NOMO-1 treated with dmso at 0.1 percent for 144 hours (cell line): ENCODE measurements around the gene LZTR1.
A peak's percentile ranks its signal among the peaks of the same experiment; 100 is the strongest.
"Not testable (repeated sequence)": the region's sequence is repeated elsewhere in the genome, so short reads cannot be mapped to it uniquely, and the experiment has no call there.

Source experiments
- DNase-seq: peaks from one replicate; lab custom pipeline; 2025; ENCODE audit not compliant: unreplicated experiment; lab: John Stamatoyannopoulos, UW

LZTR1 gene

DNA sequence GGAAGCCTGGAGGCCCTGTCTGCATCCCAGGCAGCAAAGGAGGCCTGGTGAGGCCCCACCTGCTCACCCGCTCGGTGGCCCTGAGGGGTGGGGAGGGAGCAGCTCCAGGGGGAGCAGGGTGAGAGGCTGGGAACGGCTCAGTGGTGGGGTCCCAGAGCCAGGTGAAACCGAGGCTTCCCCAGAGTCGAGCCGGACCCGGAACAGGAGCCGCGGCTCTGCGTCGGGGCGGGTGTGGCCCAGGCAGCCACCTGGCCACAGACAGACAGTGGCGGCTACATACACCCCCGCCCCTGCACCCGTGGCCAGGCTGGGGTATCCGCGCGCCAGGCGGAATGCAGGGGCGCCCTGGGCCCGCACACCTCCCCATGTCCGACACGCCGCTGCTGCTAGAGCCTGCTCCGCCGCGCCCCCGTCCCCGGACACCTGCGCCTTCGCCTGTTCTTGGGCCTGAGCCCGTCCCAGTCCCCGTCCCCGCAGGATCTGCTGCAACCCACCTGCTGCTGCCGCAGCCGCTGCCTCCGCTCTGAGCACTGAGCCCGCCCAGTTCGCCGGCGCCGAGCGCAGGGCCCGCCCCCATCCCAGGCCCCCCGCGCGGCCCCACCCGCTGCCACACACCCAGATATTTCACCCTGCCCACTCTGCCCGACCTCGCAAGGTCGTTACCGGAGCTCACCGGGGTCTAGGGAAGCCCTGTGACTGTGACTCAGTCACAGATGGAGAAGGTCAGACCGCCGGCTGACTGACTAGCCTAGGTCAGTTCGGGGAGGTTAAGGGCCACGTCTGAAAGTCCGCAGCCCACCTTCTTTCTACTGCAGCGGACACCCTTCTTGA, 50.2 kb downstream of the LZTR1 start, which contains the start of gene SLC7A4:
SLC7A4 (minus strand) TSS at position 525 of the 831 bp plus-strand sequence. CDS start 749 bp downstream, outside the sequence.
- DNase-seq = no peak

DNA sequence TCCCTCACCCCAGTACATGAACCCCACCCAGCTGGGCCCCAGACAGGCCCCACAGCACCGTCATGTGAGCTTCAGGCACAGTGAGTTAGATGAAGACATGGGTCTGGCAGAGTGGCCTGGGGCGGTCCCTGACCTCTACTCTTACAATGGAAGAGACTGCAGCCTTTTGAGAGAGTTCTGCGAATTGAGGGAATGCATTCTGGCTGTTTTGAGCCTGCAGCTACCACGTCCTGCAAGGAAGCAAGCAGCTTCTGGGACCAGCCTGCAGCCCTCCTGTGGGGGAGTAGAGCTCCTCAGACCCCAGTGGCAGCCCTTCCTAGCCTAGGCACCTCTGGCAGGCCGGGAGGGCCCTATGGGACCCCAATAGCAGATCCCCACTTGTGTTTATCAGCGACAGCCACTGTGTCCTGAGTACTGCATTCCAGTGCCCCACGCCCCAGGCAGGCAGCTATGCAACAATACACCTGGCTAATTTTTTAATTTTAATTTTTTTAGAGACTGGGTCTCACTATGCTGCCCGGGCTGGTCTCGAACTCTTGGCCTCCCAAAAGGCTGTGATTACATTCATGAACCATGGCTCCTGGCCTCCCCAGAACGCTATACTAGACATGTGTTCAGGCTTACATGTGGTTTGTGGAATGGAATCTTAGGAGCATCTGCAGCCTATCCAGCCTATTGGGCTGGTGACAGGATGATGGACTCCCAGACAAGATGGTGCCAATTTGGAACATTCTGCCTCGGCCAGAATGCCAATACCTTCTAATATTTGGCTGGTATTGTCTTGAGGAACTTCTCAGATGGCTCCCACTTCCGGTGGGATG, 51.0 kb downstream of the LZTR1 start:
- DNase-seq = no peak

DNA sequence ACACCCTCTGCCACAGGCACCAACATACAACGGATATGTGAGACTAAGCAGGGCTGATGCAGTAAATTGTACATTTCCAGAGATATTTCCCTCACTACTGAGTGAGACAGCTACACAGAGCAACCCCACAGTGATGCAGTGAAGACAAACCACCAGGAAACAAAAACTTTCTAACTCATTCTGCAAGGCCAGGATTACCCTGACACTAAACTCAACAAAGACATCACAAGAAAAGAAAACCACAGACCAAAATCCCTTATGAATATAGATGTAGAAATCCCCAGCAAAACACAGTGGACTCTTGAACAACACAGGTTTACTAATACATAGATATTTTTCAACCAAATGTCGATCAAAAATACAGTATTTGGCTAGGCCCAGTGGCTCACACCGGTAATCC, 51.8 kb downstream of the LZTR1 start:
- DNase-seq = no peak

DNA sequence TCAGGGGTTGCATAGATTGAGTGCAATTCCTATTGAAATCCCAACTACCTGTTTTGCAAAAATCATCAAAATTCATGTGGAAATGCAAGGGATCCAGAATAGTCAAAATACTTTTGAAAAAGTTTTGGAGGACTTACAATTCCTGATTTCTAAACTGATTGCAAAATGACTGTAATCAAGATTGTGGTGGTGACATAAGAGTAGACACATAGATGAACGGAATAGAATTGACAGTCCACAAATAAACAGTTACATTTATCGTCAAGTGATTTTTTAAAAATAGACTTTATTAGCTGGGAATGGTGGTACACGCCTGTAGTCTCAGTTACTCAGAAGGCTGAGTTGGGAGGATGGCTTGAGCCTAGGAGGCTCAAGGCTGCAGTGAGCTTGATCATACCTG, 52.9 kb downstream of the LZTR1 start:
- DNase-seq = no peak

DNA sequence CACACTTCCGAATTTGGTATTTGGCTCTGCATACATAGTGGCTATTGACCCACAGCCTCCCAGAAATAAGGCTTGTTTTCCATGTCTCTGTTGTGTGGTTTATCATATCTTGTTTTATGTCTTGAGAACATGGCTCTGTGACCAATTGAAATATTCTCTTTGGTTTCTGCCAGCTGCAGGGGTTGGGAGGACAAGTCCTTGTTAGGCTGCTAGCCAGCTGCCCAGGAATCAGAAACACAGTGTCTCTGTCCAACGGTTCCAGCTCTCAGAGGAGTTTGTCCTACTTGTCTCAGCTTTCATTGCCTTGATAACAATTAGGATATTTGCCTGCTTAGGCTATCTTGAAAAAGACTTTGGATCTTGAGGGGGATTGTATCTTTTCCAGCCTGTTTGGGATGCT, 56.3 kb downstream of the LZTR1 start:
- DNase-seq = no peak

DNA sequence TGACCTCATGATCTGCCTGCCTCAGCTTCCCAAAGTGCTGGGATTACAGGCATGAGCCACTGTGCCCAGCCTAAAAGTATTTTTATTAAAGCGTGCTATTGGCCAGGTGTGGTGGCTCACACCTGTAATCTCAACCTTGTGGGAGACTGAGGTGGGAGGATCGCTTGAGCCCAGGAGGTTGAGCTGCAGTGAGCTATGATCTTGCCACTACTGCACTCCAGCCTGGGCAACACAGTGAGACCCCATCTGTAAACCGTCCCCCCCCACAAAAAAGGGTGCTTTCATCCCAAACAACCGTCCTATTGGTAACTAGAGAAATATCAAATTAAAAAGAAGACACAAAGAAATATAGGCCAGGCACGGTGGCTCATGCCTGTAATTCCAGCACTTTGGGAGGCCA, 57.1 kb downstream of the LZTR1 start:
- DNase-seq = not testable (repeated sequence)

DNA sequence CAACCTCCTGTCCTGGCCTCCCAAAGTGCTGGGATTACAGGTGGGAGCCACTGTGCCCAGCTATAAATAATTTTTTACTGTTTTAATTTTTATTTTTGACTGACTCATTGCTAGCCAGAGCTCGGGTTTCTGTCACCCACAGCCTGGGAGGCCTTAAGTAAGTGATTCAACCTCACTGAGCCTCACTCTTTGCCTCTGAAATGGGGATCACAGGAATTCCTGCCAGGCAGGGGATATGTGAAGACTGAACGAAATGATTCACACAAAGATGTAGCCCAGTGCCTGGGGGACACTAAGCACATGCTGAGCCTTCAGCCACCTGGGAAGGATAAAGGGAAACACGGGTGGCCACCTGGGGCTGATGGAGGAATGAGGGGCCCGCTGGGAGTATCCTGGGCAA, 59.8 kb downstream of the LZTR1 start:
- DNase-seq = no peak

DNA sequence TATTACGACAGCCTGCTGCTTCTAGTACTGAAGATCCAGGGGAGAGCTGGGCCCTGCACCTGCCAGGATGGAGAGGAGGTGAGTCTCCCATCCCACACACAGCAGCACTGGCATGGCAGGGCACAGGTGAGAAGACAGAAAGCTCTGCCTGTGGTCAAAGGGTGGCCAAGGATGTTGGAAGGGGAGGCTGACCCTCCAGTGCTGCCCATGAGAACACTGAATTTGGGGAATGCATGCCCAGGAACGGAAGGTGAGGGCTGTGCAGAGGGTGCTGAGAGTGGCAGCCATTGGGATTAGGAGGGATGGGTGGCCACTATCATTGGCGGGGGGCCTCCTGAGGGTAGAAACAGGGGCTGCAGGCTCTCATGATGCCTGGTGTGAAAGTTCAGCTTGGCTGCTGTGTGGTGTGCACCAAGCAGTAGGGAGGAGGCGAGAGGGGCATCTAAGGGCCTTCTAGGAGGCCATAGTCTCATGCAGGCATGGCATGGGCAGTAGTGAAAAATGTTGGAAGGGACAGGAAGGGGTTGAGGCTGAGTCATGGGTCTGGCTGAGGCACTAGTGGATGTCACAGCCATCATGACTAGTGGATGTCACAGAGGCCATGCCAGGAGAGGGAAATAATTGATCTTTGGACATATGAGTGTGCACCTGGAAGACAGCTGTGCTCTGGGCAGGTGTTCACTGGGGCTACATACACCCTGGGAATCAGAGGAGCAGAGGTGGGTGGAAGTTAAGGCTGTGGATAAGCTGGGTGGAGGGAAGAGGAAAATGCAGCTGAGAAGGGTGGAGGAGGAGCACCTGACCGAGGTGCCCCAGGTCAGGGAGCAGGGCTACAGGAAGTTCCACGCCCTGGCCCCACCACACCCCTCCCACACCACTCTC, 61.1 kb downstream of the LZTR1 start:
- no peak for DNase-seq

DNA sequence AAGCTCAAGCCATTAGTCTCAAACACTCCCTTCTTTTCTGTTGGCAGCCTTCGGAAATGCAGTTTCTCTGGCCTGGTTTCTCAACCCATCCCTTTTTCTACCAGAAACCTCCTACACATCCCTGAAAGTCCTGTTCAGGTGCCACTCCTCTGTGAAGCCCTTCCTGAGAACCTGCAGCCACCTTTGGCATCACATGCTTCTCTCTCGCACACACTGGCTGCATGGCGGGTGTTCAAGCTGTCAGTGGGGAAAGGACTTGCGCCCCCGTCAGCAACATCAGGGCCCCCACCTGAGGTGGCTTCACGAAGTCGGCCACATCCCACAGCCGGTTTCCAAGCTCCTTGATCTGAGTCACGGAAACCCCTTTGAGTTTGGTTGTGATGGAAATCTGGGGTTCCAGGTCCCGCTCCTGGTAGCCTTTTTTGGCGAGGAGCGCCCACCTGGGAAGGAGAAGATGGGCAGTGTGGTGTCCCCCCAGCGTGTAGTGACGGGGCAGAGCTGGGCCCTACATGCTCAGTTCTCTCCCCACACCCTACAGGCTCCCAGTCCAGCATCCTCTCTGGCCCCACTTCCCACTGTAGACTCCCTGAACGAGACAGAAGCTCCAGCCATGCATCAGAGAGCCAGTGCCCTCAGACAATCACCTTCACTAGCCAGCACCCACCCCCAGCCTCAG, 61.9 kb downstream of the LZTR1 start:
- no peak for DNase-seq

DNA sequence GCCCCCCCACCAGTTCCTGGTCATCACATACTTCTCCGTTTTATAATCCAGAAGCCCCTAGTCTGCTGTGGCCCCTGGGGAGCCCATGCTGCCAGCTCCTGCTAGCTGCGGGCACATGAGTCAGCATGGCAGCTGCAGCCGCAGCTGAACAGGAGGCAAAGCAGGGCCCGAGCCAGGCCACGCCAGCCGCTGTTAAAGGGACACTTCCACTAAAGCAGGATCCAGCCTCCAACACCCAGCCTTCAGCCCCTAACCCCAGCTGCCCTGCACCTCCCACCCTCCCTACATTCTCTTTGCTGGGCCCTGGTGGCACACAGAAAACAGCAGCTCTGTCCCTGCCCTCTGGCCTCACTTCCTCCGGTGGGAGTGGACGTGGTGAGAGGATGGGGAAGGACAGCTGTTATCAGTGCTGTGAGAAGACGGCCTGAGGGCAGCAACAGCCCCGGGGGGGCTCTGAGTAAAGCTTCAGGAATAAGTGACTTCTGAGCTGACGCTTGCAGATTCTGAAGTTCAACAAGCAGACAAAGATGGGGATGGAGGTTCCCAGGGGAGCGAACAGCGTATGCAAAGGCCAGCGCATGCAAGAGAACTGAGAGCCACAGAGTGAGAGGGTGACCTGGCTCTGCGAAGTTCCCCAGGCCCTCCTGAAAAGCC, 63.0 kb downstream of the LZTR1 start:
- no peak for DNase-seq

DNA sequence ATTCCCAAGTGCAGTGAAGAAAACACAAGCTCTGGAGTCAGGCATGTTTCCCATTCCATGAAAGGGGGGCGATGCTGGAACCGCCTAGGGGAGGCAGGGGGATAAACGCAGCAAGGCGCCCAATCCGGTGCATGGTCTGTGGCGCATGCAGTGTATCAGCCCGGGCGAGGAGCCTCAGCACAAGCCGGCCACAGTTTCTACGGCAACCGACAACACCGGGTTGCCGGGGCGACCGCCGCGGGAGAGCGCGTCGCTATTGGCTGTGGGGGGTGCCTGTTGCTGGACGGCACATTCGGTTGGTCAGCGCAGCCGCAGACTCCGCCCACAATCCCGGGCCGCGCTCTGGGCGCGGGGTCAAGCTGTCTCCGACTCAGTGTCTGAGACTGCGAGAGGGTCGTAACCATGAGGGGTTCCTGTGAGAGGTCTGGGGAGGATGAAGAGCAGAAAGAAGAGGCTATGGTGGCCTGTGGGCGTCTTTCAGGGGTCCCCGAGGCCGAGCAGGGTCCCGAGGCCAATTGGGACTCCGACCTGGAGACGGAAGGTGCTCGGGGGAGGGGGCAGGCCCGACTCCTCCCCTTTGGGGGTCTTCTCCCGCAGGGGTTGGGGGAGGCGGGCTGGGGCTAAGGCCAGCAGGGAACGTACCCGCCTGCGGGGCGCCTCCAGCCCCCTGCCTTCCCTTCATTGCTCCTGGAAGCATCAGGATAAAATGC, 63.6 kb downstream of the LZTR1 start, which contains the start of gene LRRC74B:
LRRC74B (plus strand) TSS at position 362 of the 710 bp plus-strand sequence; CDS start at position 403, 41 bp downstream.
- DNase-seq = peak; percentile 45

DNA sequence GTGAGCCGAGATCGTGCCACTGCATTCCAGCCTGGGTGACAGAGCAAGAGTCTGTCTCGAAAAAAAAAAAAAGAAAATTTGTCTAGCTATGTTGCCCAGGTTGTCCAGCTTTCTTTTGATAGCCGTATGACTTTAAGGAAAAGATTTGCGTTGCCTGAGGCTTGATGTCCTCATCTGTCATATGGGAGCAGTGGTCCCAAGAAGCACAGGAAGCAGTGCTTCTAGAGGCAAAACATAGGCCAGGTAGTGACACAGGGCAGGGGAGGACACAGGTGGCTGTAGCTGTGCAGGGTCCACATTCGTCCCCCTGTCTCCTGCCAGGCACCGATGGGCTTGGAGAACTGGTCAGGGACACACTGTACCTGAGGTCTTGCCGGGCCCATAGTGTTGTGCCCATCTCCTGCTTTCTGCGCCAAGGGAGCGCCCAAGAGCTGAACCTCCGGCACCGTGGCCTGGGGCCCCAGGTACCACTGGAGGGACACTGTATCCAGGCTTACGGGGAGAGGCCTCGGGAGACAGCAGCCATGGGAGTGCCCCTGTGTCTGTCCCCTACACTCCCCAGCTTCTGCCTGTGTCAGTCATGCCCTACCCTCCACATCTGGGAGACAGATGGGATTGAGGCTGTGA, 65.1 kb downstream of the LZTR1 start:
- no peak for DNase-seq

DNA sequence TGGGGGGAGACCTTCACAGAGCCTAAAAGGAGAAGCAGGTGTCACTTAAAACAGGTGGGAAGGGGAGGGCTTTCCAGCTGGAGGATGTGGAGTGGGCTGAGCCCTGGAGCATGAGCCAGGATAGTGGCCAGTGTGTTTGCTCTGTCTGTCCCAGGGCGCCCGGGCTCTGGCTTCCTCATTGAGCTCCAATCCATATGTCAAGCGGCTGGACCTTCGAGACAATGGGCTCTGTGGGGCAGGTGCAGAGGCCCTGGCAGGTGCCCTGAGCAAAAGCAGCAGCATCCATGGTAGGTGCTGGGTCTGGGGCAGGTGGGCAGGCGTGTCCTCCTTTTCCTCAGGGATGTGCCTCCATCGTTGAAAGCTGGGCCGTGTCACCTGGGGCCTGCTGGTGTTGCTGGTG, 65.6 kb downstream of the LZTR1 start:
- DNase-seq = no peak

DNA sequence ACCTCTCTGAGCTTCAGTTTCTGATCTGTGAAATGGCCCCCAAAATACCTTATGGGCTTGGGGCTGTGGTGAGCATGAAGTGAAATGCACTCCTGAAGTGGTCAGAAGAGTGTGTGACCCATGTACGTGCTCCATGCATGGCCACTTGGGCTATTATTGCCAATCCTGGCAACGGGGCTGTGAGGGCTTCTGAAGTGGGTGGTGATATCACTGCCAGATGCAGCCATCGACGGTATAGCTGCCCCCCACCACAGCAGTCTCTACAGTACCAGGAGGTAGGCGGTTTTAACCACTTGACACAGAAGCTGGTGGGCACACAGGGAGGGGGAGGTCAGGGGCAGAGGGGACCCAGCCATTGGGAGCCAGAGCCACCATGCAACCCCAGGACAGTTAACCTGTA, 66.4 kb downstream of the LZTR1 start:
- DNase-seq = not testable (repeated sequence)
